PC-9 (cell line): ENCODE results near the gene OR2T34. TPM values are rescaled to one million over a fixed set of nuclear protein-coding genes. Genes with fewer than 3 reads are reported as not detected.

Experiments
- BruUV-seq: library from RNA; stranded (reverse); fragments of 400-500 nt; replicated peaks from 2 replicates; lab custom pipeline; 2021; lab: Mats Ljungman, UMichigan
- CTCF ChIA-PET: fragments of 300-600 bp; sonication (Branson Sonifier 250); formaldehyde crosslinking; loops from one replicate; lab custom pipeline; 2022; ENCODE audit warnings: antibody characterized with exemption; lab: Charles Lee
- POLR2A ChIA-PET: fragments of 300-600 bp; sonication (Branson Sonifier 250); formaldehyde crosslinking; loops from one replicate; lab custom pipeline; 2022; ENCODE audit warnings: antibody characterized with exemption; ENCODE audit not compliant: unreplicated experiment; lab: Charles Lee
- DNase-seq, 2 experiments: peaks; one replicate each; pipeline versions ENCODE4 v3.0.0 to v3.0.0-alpha.2; 2015 to 2022; ENCODE audit warnings: mixed read lengths in 1 of 2
- H2AFZ ChIP-seq: fragments of 200-600 bp; sonication (generic); 2 replicates; pipeline ENCODE4 v1.8.1; 2017; ENCODE audit warnings: antibody characterized with exemption
- H3F3A ChIP-seq: fragments of 200-600 bp; sonication (generic); 2 replicates; pipeline ENCODE4 v1.8.1; 2017; ENCODE audit warnings: antibody characterized with exemption, mild to moderate bottlenecking, low read depth; ENCODE audit not compliant: insufficient read depth
- H3K27ac ChIP-seq: fragments of 200-600 bp; sonication (generic); 2 replicates; pipeline ENCODE4 v1.6.1; 2016; ENCODE audit warnings: mixed run types
- H3K27me3 ChIP-seq: fragments of 200-600 bp; sonication (generic); 2 replicates; pipeline ENCODE4 v1.6.1; 2016; ENCODE audit warnings: low read depth, mixed run types; ENCODE audit not compliant: insufficient read depth
- H3K36me3 ChIP-seq: fragments of 200-600 bp; sonication (generic); 2 replicates; pipeline ENCODE4 v1.6.1; 2016; ENCODE audit warnings: low read depth, mixed run types
- H3K4me1 ChIP-seq: fragments of 200-600 bp; sonication (generic); replicated peaks from 2 replicates; pipeline ENCODE4 v1.6.1; 2016; ENCODE audit warnings: mixed run types; ENCODE audit not compliant: insufficient read depth
- H3K4me2 ChIP-seq: fragments of 200-600 bp; sonication (generic); 2 replicates; pipeline ENCODE4 v1.6.1; 2017; ENCODE audit warnings: mixed run types
- H3K4me3 ChIP-seq: fragments of 200-600 bp; sonication (generic); 2 replicates; pipeline ENCODE4 v1.6.1; 2016; ENCODE audit warnings: mixed run types
- H3K79me2 ChIP-seq: fragments of 200-600 bp; sonication (generic); 2 replicates; pipeline ENCODE4 v1.6.1; 2017; ENCODE audit warnings: low read depth, mixed run types
- H3K9me2 ChIP-seq: fragments of 200-600 bp; sonication (generic); 2 replicates; pipeline ENCODE4 v1.8.1; 2017; ENCODE audit warnings: mild to moderate bottlenecking; ENCODE audit not compliant: insufficient read depth
- H3K9me3 ChIP-seq: fragments of 200-600 bp; sonication (generic); 2 replicates; pipeline ENCODE4 v1.8.1; 2016; ENCODE audit warnings: low read depth; ENCODE audit not compliant: insufficient read depth
- H4K20me1 ChIP-seq: fragments of 200-600 bp; sonication (generic); 2 replicates; pipeline ENCODE4 v1.8.1; 2017; ENCODE audit not compliant: insufficient read depth
- EZH2 ChIP-seq: fragments of 200-600 bp; sonication (generic); IDR thresholded peaks from 2 replicates; pipeline ENCODE4 v1.8.0; 2017; ENCODE audit warnings: antibody characterized with exemption, low read depth
- intact Hi-C: fragments of 100-400 bp; cut with micrococcal nuclease; formaldehyde crosslinking; loops from one replicate; pipeline ENCODE4 v1.10.0; 2022; ENCODE audit not compliant: unreplicated experiment
- total RNA-seq: library from RNA; stranded (reverse); gene quantifications from 2 replicates; pipeline ENCODE4 v1.2.3, GENCODE V29; 2021
- TF ChIP-seq, protein P1 (sequence below): fragments of 200-600 bp; sonication (generic); conservative IDR thresholded peaks from 2 replicates; pipeline ENCODE4 v1.6.1; 2017; ENCODE audit warnings: mixed run types, antibody characterized with exemption, mild to moderate bottlenecking, moderate library complexity

The OR2T34 gene
- total RNA-seq, 1 experiment from 2014 or later: not detected

DNA sequence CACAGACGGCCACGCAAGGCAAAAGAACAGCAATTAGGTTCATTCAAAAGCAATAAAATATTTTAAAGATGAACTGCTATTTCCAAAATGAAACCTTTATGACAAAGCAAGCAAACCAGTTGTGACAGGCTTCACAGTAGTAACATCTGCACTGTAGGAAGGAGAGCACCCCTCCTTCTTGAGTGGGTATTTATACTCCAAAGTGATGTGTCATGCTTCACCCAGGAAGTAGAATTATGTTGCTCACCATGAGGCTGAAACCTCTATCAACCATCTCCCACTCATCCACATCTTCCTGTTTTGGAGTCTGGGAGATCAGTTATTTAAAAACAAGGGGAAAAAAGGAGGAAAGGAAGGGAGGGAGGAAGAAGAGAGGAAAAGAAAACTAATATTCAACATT lies 22.1 kb upstream of the OR2T34 start:
- DNase-seq: no peak
- intact Hi-C loops: loop anchor here (1.0 kb wide), 1 partner anchor 21 kb away; no protein-coding TSS in a partner anchor
- no peak overlapping the region for H3K4me3 ChIP-seq
- no peaks in the 10 kb centered on the region; the same call in 1 of the 2 replicates for H3K9me2 ChIP-seq
- no peak overlapping the region for H2AFZ ChIP-seq
- BruUV-seq: no TSS peak
- no peaks in the 10 kb centered on the region for H3K36me3 ChIP-seq
- ChIA-PET CTCF (no interaction called here), POLR2A (no interaction called here)
- no peaks in the 10 kb centered on the region for H4K20me1 ChIP-seq
- H3F3A ChIP-seq: no peaks in the 10 kb centered on the region
- H3K79me2 ChIP-seq: no peaks in the 10 kb centered on the region
- no peaks in the 10 kb centered on the region for H3K9me3 ChIP-seq
- no peaks in the 10 kb centered on the region for H3K27me3 ChIP-seq
- TF ChIP-seq, protein P1, sequence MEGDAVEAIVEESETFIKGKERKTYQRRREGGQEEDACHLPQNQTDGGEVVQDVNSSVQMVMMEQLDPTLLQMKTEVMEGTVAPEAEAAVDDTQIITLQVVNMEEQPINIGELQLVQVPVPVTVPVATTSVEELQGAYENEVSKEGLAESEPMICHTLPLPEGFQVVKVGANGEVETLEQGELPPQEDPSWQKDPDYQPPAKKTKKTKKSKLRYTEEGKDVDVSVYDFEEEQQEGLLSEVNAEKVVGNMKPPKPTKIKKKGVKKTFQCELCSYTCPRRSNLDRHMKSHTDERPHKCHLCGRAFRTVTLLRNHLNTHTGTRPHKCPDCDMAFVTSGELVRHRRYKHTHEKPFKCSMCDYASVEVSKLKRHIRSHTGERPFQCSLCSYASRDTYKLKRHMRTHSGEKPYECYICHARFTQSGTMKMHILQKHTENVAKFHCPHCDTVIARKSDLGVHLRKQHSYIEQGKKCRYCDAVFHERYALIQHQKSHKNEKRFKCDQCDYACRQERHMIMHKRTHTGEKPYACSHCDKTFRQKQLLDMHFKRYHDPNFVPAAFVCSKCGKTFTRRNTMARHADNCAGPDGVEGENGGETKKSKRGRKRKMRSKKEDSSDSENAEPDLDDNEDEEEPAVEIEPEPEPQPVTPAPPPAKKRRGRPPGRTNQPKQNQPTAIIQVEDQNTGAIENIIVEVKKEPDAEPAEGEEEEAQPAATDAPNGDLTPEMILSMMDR: no peak
- TF ChIP-seq EZH2: no peak
- no peaks in the 10 kb centered on the region for H3K4me1 ChIP-seq
- no peak overlapping the region for H3K27ac ChIP-seq
- H3K4me2 ChIP-seq: no peak overlapping the region

GRCh38 chr1:248593226-248593625 lies 18.7 kb upstream of the OR2T34 start:
- H3K4me2 ChIP-seq: no peak overlapping the region
- no peaks in the 10 kb centered on the region for H3K27me3 ChIP-seq
- TF ChIP-seq EZH2: no peak
- TF ChIP-seq, protein P1: no peak
- H3K4me3 ChIP-seq: no peak overlapping the region
- no peaks in the 10 kb centered on the region for H3K4me1 ChIP-seq
- H3F3A ChIP-seq: no peaks in the 10 kb centered on the region
- no peaks in the 10 kb centered on the region for H3K79me2 ChIP-seq
- intact Hi-C loops: no loop called here
- H4K20me1 ChIP-seq: no peaks in the 10 kb centered on the region
- H3K36me3 ChIP-seq: no peaks in the 10 kb centered on the region
- CTCF ChIA-PET: no interaction called here
- H3K27ac ChIP-seq: no peak overlapping the region
- DNase-seq: no peak
- no peaks in the 10 kb centered on the region; the same call in 1 of the 2 replicates for H3K9me2 ChIP-seq
- no peaks in the 10 kb centered on the region for H3K9me3 ChIP-seq
- no TSS peak for BruUV-seq
- H2AFZ ChIP-seq: no peak overlapping the region
- POLR2A ChIA-PET: no interaction called here

GRCh38 chr1:248592655-248593054 lies 18.1 kb upstream of the OR2T34 start:
- intact Hi-C loops: no loop called here
- Histone ChIP-seq H3K27me3 (no peaks in the 10 kb centered on the region), H3K79me2 (no peaks in the 10 kb centered on the region), H3F3A (no peaks in the 10 kb centered on the region), H3K4me2 (no peak overlapping the region), H3K9me3 (no peaks in the 10 kb centered on the region), H2AFZ (no peak overlapping the region), H3K4me3 (no peak overlapping the region), H3K27ac (no peak overlapping the region), H4K20me1 (no peaks in the 10 kb centered on the region), H3K36me3 (no peaks in the 10 kb centered on the region), H3K4me1 (no peaks in the 10 kb centered on the region), H3K9me2 (no peaks in the 10 kb centered on the region; the same call in 1 of the 2 replicates)
- ChIA-PET CTCF (no interaction called here), POLR2A (no interaction called here)
- BruUV-seq: no TSS peak
- DNase-seq: no peak
- TF ChIP-seq EZH2: no peak
- TF ChIP-seq, protein P1: no peak
